ENCODE measurements around the gene TMEM95. TPM values are rescaled to one million over a fixed set of nuclear protein-coding genes. Genes with fewer than 3 reads are reported as not detected.

The TMEM95 gene
- polyA plus RNA-seq, 1 donor (not counting 4 experiments of a cell fraction or from before 2014, with no cell fraction given): not detected

- Histone ChIP-seq H3K36me3 (ENCODE audit: control insufficient read depth in 2 of 2, extremely low read depth in 1 of 2, insufficient read depth in 2 of 2, low read length in 2 of 2) (no peaks in the 10 kb centered on the region), H3K4me1 (ENCODE audit: control insufficient read depth, extremely low read depth, insufficient read depth, low read length) (peaks cover 43% of the 10 kb centered on the region), H2AFZ (ENCODE audit: control insufficient read depth, low read length) (no peak overlapping the region), H3K27ac (ENCODE audit: control insufficient read depth, insufficient read depth, low read length) (no peak overlapping the region), H3K27me3 (ENCODE audit: control insufficient read depth, extremely low read depth, insufficient read depth, low read length) (no peaks in the 10 kb centered on the region), H3K9ac (ENCODE audit: control insufficient read depth, extremely low read depth, insufficient read depth, low read length) (no peak overlapping the region), H4K20me1 (ENCODE audit: control insufficient read depth, extremely low read depth, insufficient read depth, low read length) (no peaks in the 10 kb centered on the region), H3K4me2 (ENCODE audit: control insufficient read depth, extremely low read depth, insufficient read depth, low read depth, low read length) (no peak overlapping the region), H3K9me1 (ENCODE audit: control insufficient read depth, extremely low read depth, insufficient read depth, low read length) (no peaks in the 10 kb centered on the region), H3K9me3 (ENCODE audit: control insufficient read depth, low read depth, low read length) (no peaks in the 10 kb centered on the region), H3K79me2 (ENCODE audit: control insufficient read depth, insufficient read depth, low read length) (peaks cover 16% of the 10 kb centered on the region), H3K4me3 (ENCODE audit: control insufficient read depth in 2 of 3, extremely low read depth in 1 of 3, insufficient read depth in 2 of 3, low read depth in 1 of 3, low read length in 3 of 3) (no peak overlapping the region)
- DNase-seq (ENCODE audit: low read depth, low spot score) (no peak), FAIRE-seq (no peak)
- dilution Hi-C loops (cut with MboI; ENCODE audit: extremely low pct_ligation_motif_present, low sequenced_read_pairs): no loop called here
- TF ChIP-seq EZH2 (IDR thresholded peaks at IDR 0.05; ENCODE audit: low read length) (no peak), CTCF (optimal IDR thresholded peaks at IDR 0.05 in 1 of 3, IDR thresholded peaks at IDR 0.05 in 1 of 3, conservative IDR thresholded peaks at IDR 0.05 in 1 of 3; ENCODE audit: extremely low read depth in 1 of 3, insufficient read depth in 2 of 3, low read length in 3 of 3) (no peak)
Observed at GRCh38 chr17:7357381-7357780, 2.4 kb downstream of the TMEM95 start.

DNA sequence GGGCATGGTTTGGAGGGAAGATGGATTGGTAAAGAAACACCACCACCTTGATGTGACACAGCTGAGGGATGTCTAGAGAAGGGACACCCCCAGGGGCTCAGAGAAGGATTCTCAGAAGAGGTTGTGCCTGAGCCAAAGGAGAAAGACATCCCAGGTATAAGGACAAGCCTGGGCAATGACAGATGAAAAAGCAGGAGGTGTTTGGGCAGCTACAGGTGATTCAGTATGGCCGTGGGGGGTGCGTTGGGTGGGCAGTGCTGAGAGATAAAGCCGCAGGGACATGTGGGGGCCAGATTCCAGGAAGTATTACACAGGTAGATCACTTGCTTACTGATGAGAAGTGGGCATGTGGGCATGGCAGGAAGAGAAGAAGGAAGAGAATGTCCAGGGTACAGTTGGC, 7.0 kb downstream of the TMEM95 start:
- Histone ChIP-seq H3K9me1 (ENCODE audit: control insufficient read depth, extremely low read depth, insufficient read depth, low read length) (no peaks in the 10 kb centered on the region), H3K4me1 (ENCODE audit: control insufficient read depth, extremely low read depth, insufficient read depth, low read length) (peaks cover 12% of the 10 kb centered on the region), H3K79me2 (ENCODE audit: control insufficient read depth, insufficient read depth, low read length) (no peaks in the 10 kb centered on the region), H3K9me3 (ENCODE audit: control insufficient read depth, low read depth, low read length) (no peaks in the 10 kb centered on the region), H4K20me1 (ENCODE audit: control insufficient read depth, extremely low read depth, insufficient read depth, low read length) (no peaks in the 10 kb centered on the region), H3K27me3 (ENCODE audit: control insufficient read depth, extremely low read depth, insufficient read depth, low read length) (no peaks in the 10 kb centered on the region), H3K4me2 (ENCODE audit: control insufficient read depth, extremely low read depth, insufficient read depth, low read depth, low read length) (peak overlapping the region; percentile 51), H3K36me3 (ENCODE audit: control insufficient read depth in 2 of 2, extremely low read depth in 1 of 2, insufficient read depth in 2 of 2, low read length in 2 of 2) (no peaks in the 10 kb centered on the region), H3K4me3 (ENCODE audit: control insufficient read depth in 2 of 3, extremely low read depth in 1 of 3, insufficient read depth in 2 of 3, low read depth in 1 of 3, low read length in 3 of 3) (no peak overlapping the region), H3K9ac (ENCODE audit: control insufficient read depth, extremely low read depth, insufficient read depth, low read length) (no peak overlapping the region), H2AFZ (ENCODE audit: control insufficient read depth, low read length) (peak overlapping the region; percentile 69), H3K27ac (ENCODE audit: control insufficient read depth, insufficient read depth, low read length) (no peak overlapping the region)
- TF ChIP-seq EZH2 (IDR thresholded peaks at IDR 0.05; ENCODE audit: low read length) (no peak), CTCF (optimal IDR thresholded peaks at IDR 0.05 in 1 of 3, IDR thresholded peaks at IDR 0.05 in 1 of 3, conservative IDR thresholded peaks at IDR 0.05 in 1 of 3; ENCODE audit: extremely low read depth in 1 of 3, insufficient read depth in 2 of 3, low read length in 3 of 3) (no peak)
- FAIRE-seq: peak; percentile 91
- DNase-seq (ENCODE audit: low read depth, low spot score): no peak
- dilution Hi-C loops (cut with MboI; ENCODE audit: extremely low pct_ligation_motif_present, low sequenced_read_pairs): no loop called here

Data from keratinocyte (primary cell).